GM12891 (cell line): ENCODE data around the gene HACD2.
"Not testable (repeated sequence)": the region's sequence is repeated elsewhere in the genome, so short reads cannot be mapped to it uniquely, and the experiment has no call there.

Experiments used
- PAX5 ChIP-seq: IDR thresholded peaks from 2 replicates; pipeline ENCODE4 v1.6.1; 2011; ENCODE audit warnings: low read length, moderate library complexity, mild to moderate bottlenecking; ENCODE audit not compliant: insufficient read depth, severe bottlenecking
- POLR2A ChIP-seq: IDR thresholded peaks from 2 replicates; pipeline ENCODE4 v1.6.1; 2011; ENCODE audit warnings: low read depth, low read length, control low read depth
- POLR2AphosphoS5 ChIP-seq: IDR thresholded peaks from 2 replicates; pipeline ENCODE4 v1.6.1; 2011; ENCODE audit warnings: low read depth, low read length, control low read depth
- POU2F2 ChIP-seq: IDR thresholded peaks from 2 replicates; pipeline ENCODE4 v1.6.1; 2011; ENCODE audit warnings: low read depth, mild to moderate bottlenecking, control low read depth, low read length, moderate library complexity
- TAF1 ChIP-seq: IDR thresholded peaks from 2 replicates; pipeline ENCODE4 v1.6.1; 2011; ENCODE audit warnings: low read depth, low read length, control low read depth

DNA sequence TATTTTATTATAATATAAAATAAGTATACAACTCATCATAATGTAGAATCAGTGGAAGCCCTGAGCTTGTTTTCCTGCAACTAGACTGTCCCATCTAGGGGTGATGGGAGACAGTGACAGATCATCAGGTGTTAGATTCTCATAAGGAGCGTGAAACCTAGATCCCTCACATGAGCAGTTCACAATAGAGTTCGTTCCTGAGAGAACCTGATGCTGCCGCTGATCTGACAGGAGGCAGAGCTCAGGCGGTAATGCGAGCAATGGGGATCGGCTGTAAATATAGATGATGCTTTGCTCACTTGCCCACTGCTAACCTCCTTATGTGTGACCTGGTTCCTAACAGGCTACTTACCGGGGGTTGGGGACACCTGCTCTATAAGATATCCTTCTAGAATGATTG is 26.8 kb upstream of the HACD2 start:
- not testable (repeated sequence) for TF ChIP-seq POLR2A, POLR2AphosphoS5, POU2F2, PAX5, TAF1
